IMR-90 (cell line): ENCODE results near the gene IL11RA. TPM values are rescaled to one million over a fixed set of nuclear protein-coding genes. Genes with fewer than 3 reads are reported as not detected.

Source experiments
- ATAC-seq: fragments of 200-7000 bp; cut with Tn5 transposase; 2 replicates; pipeline ENCODE4 v1.9.1; 2020; ENCODE audit warnings: low read depth, mild to moderate bottlenecking, moderate library complexity
- BruUV-seq: library from RNA; stranded (reverse); fragments of 400-500 nt; replicated peaks from 2 replicates; lab custom pipeline; 2021; lab: Mats Ljungman, UMichigan
- CTCF ChIA-PET: fragments of 300-600 bp; formaldehyde crosslinking; extraction: SDS; loops from one replicate; lab custom pipeline; 2021; ENCODE audit warnings: antibody characterized with exemption; lab: Yijun Ruan, JAX
- POLR2A ChIA-PET: fragments of 300-600 bp; sonication (Branson Sonifier 250); formaldehyde crosslinking; loops from one replicate; lab custom pipeline; 2022; ENCODE audit warnings: antibody characterized with exemption; ENCODE audit not compliant: unreplicated experiment; lab: Charles Lee
- DNase-seq: peaks from one replicate; pipeline ENCODE4 v3.0.0; 2013
- H2AFZ ChIP-seq: replicated peaks from 2 replicates; pipeline ENCODE3; 2013; ENCODE audit warnings: low read length, mild to moderate bottlenecking; ENCODE audit not compliant: poor library complexity
- H2AK5ac ChIP-seq: 2 replicates; pipeline ENCODE4 v1.6.1; 2013; ENCODE audit warnings: low read depth, low read length, inconsistent platforms
- H2AK9ac ChIP-seq: replicated peaks from 2 replicates; pipeline ENCODE3; 2013; ENCODE audit warnings: mild to moderate bottlenecking, low read depth, low read length, moderate library complexity; ENCODE audit not compliant: poor library complexity
- H2BK120ac ChIP-seq: 2 replicates; pipeline ENCODE4 v1.6.1; 2013; ENCODE audit warnings: low read depth, low read length, inconsistent platforms
- H2BK15ac ChIP-seq: 3 replicates; pipeline ENCODE4 v1.6.1; 2013; ENCODE audit warnings: low read depth, low read length, inconsistent platforms
- H2BK20ac ChIP-seq: 2 replicates; pipeline ENCODE4 v1.6.1; 2013; ENCODE audit warnings: low read depth, mild to moderate bottlenecking, inconsistent platforms, low read length, moderate library complexity
- H2BK5ac ChIP-seq: 2 replicates; pipeline ENCODE4 v1.6.1; 2013; ENCODE audit warnings: mild to moderate bottlenecking, low read depth, low read length, inconsistent platforms; ENCODE audit not compliant: poor library complexity, severe bottlenecking
- H3K14ac ChIP-seq: replicated peaks from 2 replicates; pipeline ENCODE4 v1.6.1; 2013; ENCODE audit warnings: low read depth, low read length, inconsistent platforms
- H3K18ac ChIP-seq: 2 replicates; pipeline ENCODE4 v1.6.1; 2013; ENCODE audit warnings: low read depth, low read length, control low read depth
- H3K23ac ChIP-seq: 2 replicates; pipeline ENCODE4 v1.6.1; 2013; ENCODE audit warnings: low read depth, low read length, inconsistent platforms
- H3K27ac ChIP-seq: 2 replicates; pipeline ENCODE4 v1.5.1; 2013; ENCODE audit warnings: mild to moderate bottlenecking, control low read depth, low read length; ENCODE audit not compliant: insufficient read depth
- H3K27me3 ChIP-seq: 2 replicates; pipeline ENCODE4 v1.6.1; 2013; ENCODE audit warnings: low read length; ENCODE audit not compliant: control insufficient read depth, insufficient read depth
- H3K36me3 ChIP-seq: 2 replicates; pipeline ENCODE4 v1.6.1; 2013; ENCODE audit warnings: low read length, mixed read lengths; ENCODE audit not compliant: control insufficient read depth, insufficient read depth
- H3K4ac ChIP-seq: 2 replicates; pipeline ENCODE4 v1.6.1; 2013; ENCODE audit warnings: low read depth, low read length, inconsistent platforms
- H3K4me1 ChIP-seq: 2 replicates; pipeline ENCODE4 v1.6.1; 2013; ENCODE audit warnings: low read length, mixed read lengths; ENCODE audit not compliant: control insufficient read depth, insufficient read depth
- H3K4me2 ChIP-seq: 2 replicates; pipeline ENCODE4 v1.6.1; 2013; ENCODE audit warnings: low read depth, mild to moderate bottlenecking, control low read depth, low read length, moderate library complexity
- H3K4me3 ChIP-seq: 2 replicates; pipeline ENCODE4 v1.5.1; 2013; ENCODE audit warnings: low read depth, mild to moderate bottlenecking, control low read depth, low read length, moderate library complexity; ENCODE audit not compliant: insufficient read depth
- H3K56ac ChIP-seq: 2 replicates; pipeline ENCODE4 v1.6.1; 2013; ENCODE audit warnings: low read length, inconsistent platforms; ENCODE audit not compliant: insufficient read depth; ENCODE audit errors: extremely low read depth
- H3K79me1 ChIP-seq, 2 experiments: 2 replicates each; pipeline ENCODE4 v1.6.1; 2013; ENCODE audit warnings: low read length in 2 of 2, inconsistent platforms in 1 of 2, low read depth in 1 of 2
- H3K9ac ChIP-seq: 2 replicates; pipeline ENCODE4 v1.6.1; 2013; ENCODE audit warnings: low read depth, low read length, control low read depth
- H3K9me1 ChIP-seq: 2 replicates; pipeline ENCODE4 v1.6.1; 2013; ENCODE audit warnings: low read length, inconsistent platforms; ENCODE audit not compliant: insufficient read depth
- H3K9me3 ChIP-seq: 2 replicates; pipeline ENCODE4 v1.6.1; 2013; ENCODE audit warnings: low read length; ENCODE audit not compliant: control insufficient read depth, insufficient read depth
- H4K20me1 ChIP-seq: 2 replicates; pipeline ENCODE4 v1.6.1; 2013; ENCODE audit warnings: low read length, inconsistent platforms; ENCODE audit not compliant: insufficient read depth
- H4K5ac ChIP-seq: 2 replicates; pipeline ENCODE4 v1.6.1; 2013; ENCODE audit warnings: mild to moderate bottlenecking, low read depth, low read length, control low read depth
- H4K8ac ChIP-seq, 2 experiments: 2 replicates each; pipeline ENCODE4 v1.6.1; 2013; ENCODE audit warnings: low read depth in 2 of 2, low read length in 2 of 2, control low read depth in 1 of 2, inconsistent platforms in 1 of 2
- H4K91ac ChIP-seq: 2 replicates; pipeline ENCODE4 v1.6.1; 2013; ENCODE audit warnings: low read depth, low read length, inconsistent platforms; ENCODE audit not compliant: insufficient read depth
- BHLHE40 ChIP-seq: fragments of 150-350 bp; IDR thresholded peaks from 2 replicates; pipeline ENCODE4 v1.6.1; 2016; ENCODE audit warnings: mild to moderate bottlenecking, low read depth, low read length
- CEBPB ChIP-seq: IDR thresholded peaks from 2 replicates; pipeline ENCODE4 v1.6.1; 2012; ENCODE audit warnings: low read depth, low read length, improper control_type of control experiment
- CHD1 ChIP-seq: IDR thresholded peaks from 2 replicates; pipeline ENCODE4 v1.6.1; 2012; ENCODE audit warnings: low read depth, low read length, improper control_type of control experiment
- FOS ChIP-seq: fragments of 150-350 bp; IDR thresholded peaks from 2 replicates; pipeline ENCODE4 v1.6.1; 2016; ENCODE audit warnings: low read depth, low read length
- MAFK ChIP-seq: IDR thresholded peaks from 2 replicates; pipeline ENCODE4 v1.6.1; 2012; ENCODE audit warnings: low read depth, low read length, improper control_type of control experiment
- MAZ ChIP-seq: IDR thresholded peaks from 2 replicates; pipeline ENCODE4 v1.6.1; 2012; ENCODE audit warnings: low read depth, mild to moderate bottlenecking, low read length, improper control_type of control experiment, moderate library complexity, borderline replicate concordance
- MXI1 ChIP-seq: IDR thresholded peaks from 2 replicates; pipeline ENCODE4 v1.6.1; 2012; ENCODE audit warnings: low read depth, mild to moderate bottlenecking, low read length, moderate library complexity, borderline replicate concordance
- NFE2L2 ChIP-seq: fragments of 150-350 bp; IDR thresholded peaks from 2 replicates; pipeline ENCODE4 v1.6.1; 2016; ENCODE audit warnings: low read depth, mild to moderate bottlenecking, low read length
- POLR2A ChIP-seq: IDR thresholded peaks from 2 replicates; pipeline ENCODE4 v1.6.1; 2012; ENCODE audit warnings: mild to moderate bottlenecking, low read depth, low read length
- RAD21 ChIP-seq: IDR thresholded peaks from 2 replicates; pipeline ENCODE4 v1.6.1; 2012; ENCODE audit warnings: low read length, improper control_type of control experiment
- RCOR1 ChIP-seq: IDR thresholded peaks from 2 replicates; pipeline ENCODE4 v1.6.1; 2012; ENCODE audit warnings: mild to moderate bottlenecking, low read length, improper control_type of control experiment; ENCODE audit not compliant: insufficient replicate concordance
- RFX5 ChIP-seq: IDR thresholded peaks from 2 replicates; pipeline ENCODE4 v1.8.0; 2012; ENCODE audit warnings: low read depth, mild to moderate bottlenecking, low read length, moderate library complexity
- SMC3 ChIP-seq: fragments of 150-350 bp; IDR thresholded peaks from 2 replicates; pipeline ENCODE4 v1.6.1; 2016; ENCODE audit warnings: low read depth, mild to moderate bottlenecking, antibody characterized with exemption, low read length, moderate library complexity
- WGBS, 2 experiments: methylation state at CpG; one replicate each; pipeline versions ENCODE4 v1.1.5 to v1.1.7; 2013; ENCODE audit warnings: missing lambda C conversion rate in 2 of 2; ENCODE audit not compliant: insufficient read length in 1 of 2; ENCODE audit errors: extremely low coverage in 2 of 2; 5-methylcytosine and 5-hydroxymethylcytosine counted together
- dilution Hi-C: fragments of 300-500 bp; cut with HindIII; formaldehyde crosslinking; loops from one replicate; pipeline ENCODE4 v1.14.3; 2018; ENCODE audit warnings: low sequenced_read_pairs; ENCODE audit not compliant: unreplicated experiment
- in situ Hi-C: fragments of 300-500 bp; cut with MboI; formaldehyde crosslinking; loops from 3 replicates; pipeline ENCODE4 v1.14.3; 2019; ENCODE audit warnings: low sequenced_read_pairs, inconsistent platforms, mixed read lengths
- intact Hi-C: fragments of 100-400 bp; cut with micrococcal nuclease; formaldehyde crosslinking; loops from 2 replicates; pipeline ENCODE4 v1.10.0; 2022
- polyA plus RNA-seq, 3 experiments: library from polyadenylated mRNA; depleted of rRNA; stranded (reverse); fragments of >200 nt; gene quantifications; 2 replicates each; pipeline ENCODE4 v1.2.3, GENCODE V29; 2012; ENCODE audit warnings: low replicate concordance in 1 of 3
- total RNA-seq: library from RNA; depleted of rRNA; stranded (reverse); fragments of >200 nt; gene quantifications from 2 replicates; pipeline ENCODE4 v1.2.3, GENCODE V29; 2012
- TF ChIP-seq, protein P1 (sequence below): conservative IDR thresholded peaks from 2 replicates; pipeline ENCODE4 v1.5.1; 2012; ENCODE audit warnings: mild to moderate bottlenecking, low read depth, low read length, improper control_type of control experiment
- TF ChIP-seq, protein P2 (sequence below): fragments of 150-350 bp; IDR thresholded peaks from 2 replicates; pipeline ENCODE4 v1.6.1; 2017; ENCODE audit warnings: mild to moderate bottlenecking, antibody characterized with exemption, low read length, low read depth
- TF ChIP-seq, protein P3 (sequence below): fragments of 150-350 bp; IDR thresholded peaks from 2 replicates; pipeline ENCODE4 v1.6.1; 2016; ENCODE audit warnings: low read depth, mild to moderate bottlenecking, low read length, moderate library complexity, borderline replicate concordance

The IL11RA gene
- total and polyA plus RNA-seq, 2 of the 4 experiments (the other 2 are of a cell fraction), result 8.2 to 15.9 TPM

DNA sequence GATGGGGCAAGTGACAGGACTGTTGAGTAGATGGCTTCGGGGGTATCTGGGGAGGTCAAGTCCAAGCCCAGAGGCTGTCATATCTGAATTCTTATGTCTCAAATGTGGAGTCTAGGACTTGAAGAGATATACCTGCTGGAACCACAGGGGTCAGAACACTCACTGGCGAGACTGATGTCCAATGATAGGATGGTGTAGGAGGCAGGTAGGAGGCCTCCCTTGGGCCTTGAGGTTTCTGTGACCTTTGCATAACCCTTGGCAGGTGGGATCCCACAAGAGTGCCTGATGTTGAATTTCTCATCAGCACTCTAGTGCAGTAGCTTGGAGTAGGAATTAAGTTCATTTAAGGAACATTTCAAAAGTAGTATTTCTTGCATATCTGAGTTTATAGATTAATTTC lies 55.1 kb downstream of the IL11RA start:
- H3K79me1 ChIP-seq, result no peaks in the 10 kb centered on the region
- H2BK15ac ChIP-seq, result no peak overlapping the region
- no TSS peak for BruUV-seq
- no peak overlapping the region for H3K18ac ChIP-seq
- H4K8ac ChIP-seq, result no peak overlapping the region
- H3K14ac ChIP-seq, result no peak overlapping the region
- no peak overlapping the region for H3K9ac ChIP-seq
- H2AK5ac ChIP-seq, result no peak overlapping the region
- POLR2A ChIA-PET, result no interaction called here
- H2BK120ac ChIP-seq, result no peak overlapping the region
- TF ChIP-seq CHD1 (no peak), NFE2L2 (no peak), SMC3 (no peak), RCOR1 (no peak), RFX5 (no peak), MXI1 (no peak), BHLHE40 (no peak), FOS (no peak), CEBPB (no peak), MAFK (no peak), POLR2A (no peak), RAD21 (no peak), MAZ (no peak)
- TF ChIP-seq, protein P1, sequence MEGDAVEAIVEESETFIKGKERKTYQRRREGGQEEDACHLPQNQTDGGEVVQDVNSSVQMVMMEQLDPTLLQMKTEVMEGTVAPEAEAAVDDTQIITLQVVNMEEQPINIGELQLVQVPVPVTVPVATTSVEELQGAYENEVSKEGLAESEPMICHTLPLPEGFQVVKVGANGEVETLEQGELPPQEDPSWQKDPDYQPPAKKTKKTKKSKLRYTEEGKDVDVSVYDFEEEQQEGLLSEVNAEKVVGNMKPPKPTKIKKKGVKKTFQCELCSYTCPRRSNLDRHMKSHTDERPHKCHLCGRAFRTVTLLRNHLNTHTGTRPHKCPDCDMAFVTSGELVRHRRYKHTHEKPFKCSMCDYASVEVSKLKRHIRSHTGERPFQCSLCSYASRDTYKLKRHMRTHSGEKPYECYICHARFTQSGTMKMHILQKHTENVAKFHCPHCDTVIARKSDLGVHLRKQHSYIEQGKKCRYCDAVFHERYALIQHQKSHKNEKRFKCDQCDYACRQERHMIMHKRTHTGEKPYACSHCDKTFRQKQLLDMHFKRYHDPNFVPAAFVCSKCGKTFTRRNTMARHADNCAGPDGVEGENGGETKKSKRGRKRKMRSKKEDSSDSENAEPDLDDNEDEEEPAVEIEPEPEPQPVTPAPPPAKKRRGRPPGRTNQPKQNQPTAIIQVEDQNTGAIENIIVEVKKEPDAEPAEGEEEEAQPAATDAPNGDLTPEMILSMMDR, result no peak
- TF ChIP-seq, protein P2, sequence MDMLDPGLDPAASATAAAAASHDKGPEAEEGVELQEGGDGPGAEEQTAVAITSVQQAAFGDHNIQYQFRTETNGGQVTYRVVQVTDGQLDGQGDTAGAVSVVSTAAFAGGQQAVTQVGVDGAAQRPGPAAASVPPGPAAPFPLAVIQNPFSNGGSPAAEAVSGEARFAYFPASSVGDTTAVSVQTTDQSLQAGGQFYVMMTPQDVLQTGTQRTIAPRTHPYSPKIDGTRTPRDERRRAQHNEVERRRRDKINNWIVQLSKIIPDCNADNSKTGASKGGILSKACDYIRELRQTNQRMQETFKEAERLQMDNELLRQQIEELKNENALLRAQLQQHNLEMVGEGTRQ, result no peak
- TF ChIP-seq, protein P3, sequence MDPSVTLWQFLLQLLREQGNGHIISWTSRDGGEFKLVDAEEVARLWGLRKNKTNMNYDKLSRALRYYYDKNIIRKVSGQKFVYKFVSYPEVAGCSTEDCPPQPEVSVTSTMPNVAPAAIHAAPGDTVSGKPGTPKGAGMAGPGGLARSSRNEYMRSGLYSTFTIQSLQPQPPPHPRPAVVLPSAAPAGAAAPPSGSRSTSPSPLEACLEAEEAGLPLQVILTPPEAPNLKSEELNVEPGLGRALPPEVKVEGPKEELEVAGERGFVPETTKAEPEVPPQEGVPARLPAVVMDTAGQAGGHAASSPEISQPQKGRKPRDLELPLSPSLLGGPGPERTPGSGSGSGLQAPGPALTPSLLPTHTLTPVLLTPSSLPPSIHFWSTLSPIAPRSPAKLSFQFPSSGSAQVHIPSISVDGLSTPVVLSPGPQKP, result no peak
- H4K20me1 ChIP-seq, result no peaks in the 10 kb centered on the region
- no peak overlapping the region for H2BK5ac ChIP-seq
- no peaks in the 10 kb centered on the region for H3K9me3 ChIP-seq
- WGBS, 2 experiments, result 86% methylated on average over 1 of the region's 2 CpGs; no CpG with 5 or more reads in 1 of the 2 experiments
- H3K27ac ChIP-seq, result no peak overlapping the region
- no peak for DNase-seq
- peaks cover 14% of the 10 kb centered on the region for H3K27me3 ChIP-seq
- CTCF ChIA-PET, result no interaction called here
- no peak overlapping the region for H2AFZ ChIP-seq
- H3K23ac ChIP-seq, result no peak overlapping the region
- in situ Hi-C loops, result no loop called here
- H3K36me3 ChIP-seq, result no peaks in the 10 kb centered on the region
- no peak overlapping the region for H2BK20ac ChIP-seq
- H3K4ac ChIP-seq, result no peak overlapping the region
- no peak overlapping the region for H3K4me2 ChIP-seq
- no peak overlapping the region for H3K4me3 ChIP-seq
- no peak overlapping the region for H3K56ac ChIP-seq
- dilution Hi-C loops, result no loop called here
- H2AK9ac ChIP-seq, result no peak overlapping the region
- H4K5ac ChIP-seq, result no peak overlapping the region
- no peak for ATAC-seq
- no peaks in the 10 kb centered on the region for H3K9me1 ChIP-seq
- intact Hi-C loops, result no loop called here
- no peaks in the 10 kb centered on the region for H3K4me1 ChIP-seq
- no peak overlapping the region for H4K91ac ChIP-seq
